Esophagus (tissue), 2 donors: ENCODE measurements around the gene NEUROG1. TPM values are rescaled to one million over a fixed set of nuclear protein-coding genes. Genes with fewer than 3 reads are reported as not detected.

Source experiments
- H3K27ac ChIP-seq, 2 donors: one replicate each; pipeline ENCODE4 v1.5.1; 2013; ENCODE audit warnings: low read depth in 2 of 2, mild to moderate bottlenecking in 2 of 2, inconsistent platforms in 1 of 2, low read length in 1 of 2, moderate library complexity in 1 of 2
- H3K27me3 ChIP-seq, 2 donors: one replicate each; pipeline ENCODE4 v1.6.1; 2013; ENCODE audit warnings: low read length in 2 of 2, control low read depth in 1 of 2, mild to moderate bottlenecking in 1 of 2; ENCODE audit not compliant: insufficient read depth in 2 of 2, control insufficient read depth in 1 of 2
- H3K36me3 ChIP-seq, 2 donors: one replicate each; pipeline ENCODE4 v1.6.1; 2013; ENCODE audit warnings: low read length in 1 of 2; ENCODE audit not compliant: control insufficient read depth in 2 of 2, insufficient read depth in 2 of 2
- H3K4me1 ChIP-seq, 2 donors: one replicate each; pipeline ENCODE4 v1.6.1; 2013; ENCODE audit warnings: low read length in 1 of 2; ENCODE audit not compliant: control insufficient read depth in 2 of 2, insufficient read depth in 2 of 2
- H3K4me3 ChIP-seq, 2 donors: one replicate each; pipeline ENCODE4 v1.5.1; 2013; ENCODE audit warnings: low read length in 2 of 2, mild to moderate bottlenecking in 2 of 2, low read depth in 1 of 2, moderate library complexity in 1 of 2
- H3K9me3 ChIP-seq, 2 donors: one replicate each; pipeline ENCODE4 v1.6.1; 2013; ENCODE audit warnings: mild to moderate bottlenecking in 2 of 2, low read depth in 1 of 2, low read length in 1 of 2, moderate library complexity in 1 of 2; ENCODE audit not compliant: control insufficient read depth in 2 of 2, insufficient read depth in 1 of 2
- WGBS, 2 donors: extraction: QIAGEN DNeasy Blood & Tissue Kit; methylation state at CpG; one replicate each; pipeline ENCODE4 v1.1.7; 2013; 5-methylcytosine and 5-hydroxymethylcytosine counted together
- polyA plus RNA-seq, 2 donors: library from polyadenylated mRNA; stranded (reverse); fragments of 200-250 nt; gene quantifications; one replicate each; pipeline ENCODE4 v1.2.3, GENCODE V29; 2013
- donor health status: healthy with polysubstance abuse.
- donor health status: Bipolar disorder and iron deficiency.

Gene NEUROG1
- polyA plus RNA-seq, 2 donors, result 0.02 TPM; not detected in 1

DNA sequence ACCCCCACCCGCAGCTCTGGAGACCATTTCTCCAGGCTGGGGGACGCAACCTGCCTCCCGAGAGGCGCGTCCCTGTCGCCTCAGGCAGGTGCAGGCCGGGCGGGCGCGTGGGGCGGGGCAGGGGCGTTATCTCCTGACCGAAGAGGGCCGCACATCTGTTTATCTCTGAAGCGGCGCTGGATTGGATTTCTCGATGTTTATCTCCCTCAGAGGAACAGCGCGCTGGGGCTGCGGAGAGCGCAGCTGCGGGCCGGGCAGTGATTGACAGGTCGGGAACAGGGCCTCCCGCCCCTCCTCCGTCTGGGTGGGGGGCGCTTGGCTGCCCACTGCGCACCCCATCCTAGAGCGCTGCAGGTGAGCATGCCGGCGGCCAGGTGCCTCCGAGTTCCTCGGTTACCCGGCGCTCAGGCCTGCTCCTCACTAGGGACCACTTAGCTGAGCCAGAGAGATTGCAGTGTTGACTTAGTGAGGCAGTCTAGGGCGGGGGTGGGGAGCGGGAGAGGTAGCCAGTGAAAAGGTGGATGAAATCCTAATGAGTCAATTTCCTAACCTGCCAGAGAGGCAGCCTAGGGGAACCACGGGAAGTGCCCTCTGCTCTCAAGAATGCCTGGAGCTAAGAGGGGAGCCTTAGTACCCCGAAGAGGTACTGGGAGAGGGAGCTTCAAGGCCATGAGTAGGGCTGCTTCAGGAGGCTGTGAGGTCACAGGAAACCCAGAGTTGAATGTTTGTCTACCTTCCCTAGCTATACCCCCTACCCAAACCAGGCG is 44.0 kb downstream of the NEUROG1 start:
- H3K27ac ChIP-seq, result peak overlapping the region in 1 of 2 donors; percentile 51
- no peaks in the 10 kb centered on the region for H3K9me3 ChIP-seq
- no peaks in the 10 kb centered on the region for H3K36me3 ChIP-seq
- H3K4me1 ChIP-seq, result peaks cover 0 to 31% of the 10 kb centered on the region in 2 donors
- WGBS, 2 donors, result 16 to 27% methylated on average over 40 of the region's 40 CpGs
- H3K4me3 ChIP-seq, result no peak overlapping the region
- H3K27me3 ChIP-seq, result no peaks in the 10 kb centered on the region

DNA sequence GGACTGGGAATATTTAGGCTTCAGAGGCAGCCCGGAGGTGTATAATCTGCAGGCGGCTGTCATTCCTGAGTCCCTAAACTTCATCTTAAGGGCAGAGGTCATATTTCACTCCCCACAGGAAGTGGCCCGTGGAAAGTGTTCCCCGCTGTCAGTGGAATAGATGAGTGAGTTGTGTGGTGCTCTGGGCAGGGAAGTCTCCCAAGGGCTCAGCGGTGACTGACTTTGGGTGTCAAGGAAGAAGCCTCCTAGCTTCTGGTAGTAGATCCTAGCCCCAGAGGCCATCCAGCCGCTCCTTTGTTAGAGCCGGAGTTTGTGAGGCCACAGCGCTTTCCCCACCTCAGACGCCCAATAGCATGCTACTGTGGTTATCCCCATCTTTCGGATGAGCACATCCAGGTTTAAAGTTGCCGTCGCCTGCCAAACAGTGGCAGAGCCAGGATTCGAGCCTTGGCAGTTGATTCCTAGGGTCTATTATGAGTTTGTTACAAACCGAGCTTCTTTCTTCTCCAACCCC is 44.7 kb downstream of the NEUROG1 start:
- Histone ChIP-seq H3K9me3 (no peaks in the 10 kb centered on the region), H3K27ac (no peak overlapping the region), H3K36me3 (no peaks in the 10 kb centered on the region), H3K27me3 (no peaks in the 10 kb centered on the region), H3K4me1 (peaks cover 0 to 29% of the 10 kb centered on the region in 2 donors), H3K4me3 (no peak overlapping the region)
- 39 to 56% methylated on average over 14 of the region's 14 CpGs for WGBS, 2 donors

DNA sequence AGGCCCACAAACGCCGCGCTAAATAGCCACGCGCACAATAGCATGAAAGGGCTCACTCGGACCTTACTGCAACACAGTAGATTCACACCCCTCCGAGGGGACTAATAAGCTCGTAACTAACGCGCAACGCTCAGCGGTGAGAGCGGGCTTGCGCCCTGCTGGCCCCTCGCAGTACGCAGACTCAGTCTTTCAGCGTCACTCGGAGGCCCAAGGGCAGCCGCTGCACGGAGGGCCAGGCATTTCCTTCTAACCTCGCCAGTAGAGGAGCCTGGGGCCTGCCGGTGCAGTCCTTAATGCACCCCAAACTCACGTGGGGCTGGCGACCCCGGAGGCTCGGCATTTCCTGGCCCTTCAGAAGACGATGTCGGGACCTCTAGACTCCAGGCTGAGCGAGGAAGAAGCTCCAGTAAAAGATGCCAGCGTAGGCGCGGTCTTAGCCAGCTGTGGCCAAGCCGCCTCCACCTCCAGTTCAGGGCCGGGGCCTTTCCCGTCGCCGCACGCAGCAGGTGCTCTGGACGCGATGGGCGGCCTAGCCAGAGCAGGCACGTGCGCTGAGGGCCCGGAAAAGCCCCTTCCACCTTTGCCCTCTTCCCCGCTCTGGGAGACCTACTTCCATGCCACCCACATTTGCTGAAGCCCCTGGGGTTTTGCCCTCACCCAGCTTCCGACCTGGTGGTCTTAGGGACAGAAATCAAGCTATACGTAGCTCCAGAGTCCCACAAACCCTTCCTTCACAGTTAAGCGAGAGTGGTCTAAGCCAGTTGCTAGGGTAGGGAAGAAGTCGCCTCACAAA is 45.3 kb downstream of the NEUROG1 start:
- H3K27me3 ChIP-seq, result no peaks in the 10 kb centered on the region
- WGBS, 2 donors, result 51 to 63% methylated on average over 49 of the region's 49 CpGs
- H3K9me3 ChIP-seq, result no peaks in the 10 kb centered on the region
- H3K27ac ChIP-seq, result no peak overlapping the region
- peaks cover 0 to 28% of the 10 kb centered on the region in 2 donors for H3K4me1 ChIP-seq
- no peak overlapping the region for H3K4me3 ChIP-seq
- no peaks in the 10 kb centered on the region for H3K36me3 ChIP-seq

DNA sequence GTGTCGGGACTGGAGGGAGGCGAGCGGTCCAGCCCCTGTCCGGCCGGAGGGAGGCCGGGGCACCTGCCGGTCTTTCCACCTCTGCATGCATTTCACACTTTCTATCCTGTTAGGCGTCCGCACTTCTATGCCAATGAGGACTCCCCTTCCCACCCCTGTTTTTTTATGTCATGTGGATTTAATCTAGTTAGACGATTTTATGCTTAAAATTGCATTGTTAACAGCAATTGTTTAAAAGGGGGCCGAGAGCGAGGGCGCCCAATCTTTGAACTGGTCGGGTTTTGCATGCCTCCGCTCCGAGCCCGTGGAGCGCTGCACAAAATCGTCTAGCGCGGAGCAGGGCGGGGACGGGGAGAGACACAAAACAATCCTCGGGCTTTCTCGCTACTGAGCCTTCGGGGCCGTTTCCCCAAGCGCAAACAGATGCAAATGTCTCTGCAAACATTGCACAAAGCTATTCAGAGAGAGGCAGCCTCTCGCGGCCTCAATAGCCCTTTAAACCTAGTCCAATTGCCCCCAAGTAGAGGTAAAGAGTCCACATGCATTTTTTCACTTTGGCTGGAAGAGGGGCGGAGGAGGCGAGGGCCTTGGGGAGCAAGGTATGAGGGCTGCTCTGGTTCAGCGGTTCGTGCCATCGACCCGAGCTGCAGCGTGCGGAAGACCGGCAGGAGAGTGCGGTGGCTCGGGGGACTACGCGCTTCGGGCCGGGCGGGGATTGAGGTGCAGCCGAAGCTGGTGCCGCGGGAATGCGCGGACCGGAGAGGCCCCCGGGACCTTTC is 46.1 kb downstream of the NEUROG1 start:
- no peaks in the 10 kb centered on the region for H3K27me3 ChIP-seq

DNA sequence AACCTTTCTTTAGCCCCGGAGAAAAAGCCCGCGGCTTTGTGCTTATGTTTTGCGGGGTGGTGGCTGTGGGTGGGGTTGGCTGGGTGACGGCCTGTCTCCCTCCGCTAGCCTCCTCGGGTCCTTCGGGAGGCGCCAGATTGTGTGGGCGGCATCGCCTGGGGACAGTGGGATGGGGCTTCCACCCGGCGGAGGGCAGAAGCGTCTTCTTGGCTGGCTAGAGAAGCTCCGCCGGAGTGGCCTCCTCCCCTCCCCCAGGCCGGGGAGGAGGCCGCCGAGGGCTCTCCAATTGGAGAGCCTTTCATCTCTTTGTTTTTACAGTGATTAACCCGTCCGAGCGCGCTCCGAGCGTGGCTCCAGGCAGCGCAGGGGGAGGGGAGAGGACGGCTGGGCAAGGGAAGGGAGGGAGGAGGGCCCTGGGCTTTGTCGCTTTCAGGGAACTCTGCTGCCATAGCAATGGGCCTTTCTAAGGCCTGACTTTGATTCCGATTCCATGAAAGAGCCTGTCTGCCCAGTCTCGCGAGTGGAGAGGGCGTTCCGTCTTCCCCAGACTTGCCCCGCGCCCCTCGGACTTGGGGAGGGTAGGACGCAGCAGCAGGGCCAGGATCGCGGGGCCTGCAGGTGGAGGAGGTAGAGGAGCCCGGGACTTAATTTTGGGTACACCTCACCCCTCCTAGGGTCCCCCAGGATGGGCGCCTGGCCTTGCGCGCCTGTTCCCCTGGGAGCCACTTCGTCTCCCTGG is 46.9 kb downstream of the NEUROG1 start:
- Histone ChIP-seq H3K36me3 (no peaks in the 10 kb centered on the region), H3K27me3 (no peaks in the 10 kb centered on the region), H3K4me3 (peak overlapping the region in 1 of 2 donors; percentile 41), H3K4me1 (peaks cover 0 to 19% of the 10 kb centered on the region in 2 donors), H3K9me3 (no peaks in the 10 kb centered on the region), H3K27ac (no peak overlapping the region)
- 3 to 7% methylated on average over 43 to 44 of the region's 44 CpGs for WGBS, 2 donors

More for the DNA sequence above, 46.1 kb downstream of the NEUROG1 start:
- WGBS, 2 donors, result 22 to 48% methylated on average over 53 of the region's 53 CpGs
- no peaks in the 10 kb centered on the region for H3K36me3 ChIP-seq
- peaks cover 0 to 25% of the 10 kb centered on the region in 2 donors for H3K4me1 ChIP-seq
- H3K4me3 ChIP-seq, result peak overlapping the region in 1 of 2 donors; percentile 17
- no peaks in the 10 kb centered on the region for H3K9me3 ChIP-seq
- H3K27ac ChIP-seq, result no peak overlapping the region

DNA sequence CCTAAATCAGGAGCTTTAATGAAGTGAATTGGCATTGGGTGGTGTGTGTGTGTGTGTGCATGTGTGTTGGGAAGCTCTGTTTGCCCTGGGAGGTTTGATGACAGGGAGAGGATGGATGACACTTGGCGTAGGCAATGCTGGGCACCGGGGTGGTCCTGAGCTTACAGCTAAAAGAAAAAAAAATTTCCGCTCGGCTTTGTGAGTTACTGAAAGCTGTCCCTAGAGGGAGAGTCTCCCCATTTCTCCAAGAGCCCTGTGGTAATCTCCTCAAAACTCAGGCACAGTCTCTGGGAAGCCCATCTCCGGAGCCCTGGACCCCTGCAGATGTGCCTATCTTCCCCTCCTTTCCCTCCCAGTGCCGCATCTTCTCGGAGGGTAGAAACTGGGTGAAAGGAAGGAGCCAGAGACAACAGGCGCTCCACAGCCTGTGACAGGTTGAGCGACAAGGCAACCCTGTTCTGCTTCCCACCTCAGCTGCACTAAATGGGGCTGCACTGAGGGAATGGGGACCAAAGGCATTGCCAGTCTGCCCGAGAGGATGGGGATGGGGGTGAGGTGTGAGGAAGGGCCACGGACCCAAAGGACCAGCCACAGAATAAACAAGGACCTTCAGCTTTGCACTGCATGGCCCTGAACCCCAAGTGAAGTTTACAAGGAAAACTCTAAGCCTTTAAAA is 47.8 kb downstream of the NEUROG1 start:
- WGBS, 2 donors, result 49 to 58% methylated on average over 11 of the region's 11 CpGs
- Histone ChIP-seq H3K4me3 (no peak overlapping the region), H3K27me3 (no peaks in the 10 kb centered on the region), H3K36me3 (no peaks in the 10 kb centered on the region), H3K27ac (no peak overlapping the region), H3K4me1 (peaks cover 0 to 13% of the 10 kb centered on the region in 2 donors), H3K9me3 (no peaks in the 10 kb centered on the region)

DNA sequence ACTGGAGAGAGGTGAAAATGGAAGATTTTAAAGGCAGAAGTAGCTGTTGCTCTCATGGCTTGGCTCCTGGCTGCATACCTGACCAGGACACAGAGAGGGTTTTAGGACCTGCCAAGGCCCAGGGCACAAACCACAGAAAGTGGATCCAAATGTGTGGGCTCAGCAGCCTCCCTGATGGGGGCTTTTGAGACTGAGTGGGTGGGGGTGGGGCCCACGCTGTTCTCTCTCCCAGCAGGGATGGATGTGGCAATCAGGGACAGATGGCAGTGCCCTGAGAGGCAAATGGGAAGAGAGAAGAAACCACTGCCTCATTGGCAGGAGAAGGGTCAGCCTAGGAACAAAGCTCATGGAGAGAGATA is 48.7 kb downstream of the NEUROG1 start:
- Histone ChIP-seq H3K27ac (no peak overlapping the region), H3K9me3 (no peaks in the 10 kb centered on the region), H3K36me3 (no peaks in the 10 kb centered on the region), H3K4me1 (peaks cover 0 to 7% of the 10 kb centered on the region in 2 donors), H3K27me3 (no peaks in the 10 kb centered on the region), H3K4me3 (no peak overlapping the region)
- WGBS, 2 donors, result 50 to 63% methylated on average over 1 of the region's 1 CpG

DNA sequence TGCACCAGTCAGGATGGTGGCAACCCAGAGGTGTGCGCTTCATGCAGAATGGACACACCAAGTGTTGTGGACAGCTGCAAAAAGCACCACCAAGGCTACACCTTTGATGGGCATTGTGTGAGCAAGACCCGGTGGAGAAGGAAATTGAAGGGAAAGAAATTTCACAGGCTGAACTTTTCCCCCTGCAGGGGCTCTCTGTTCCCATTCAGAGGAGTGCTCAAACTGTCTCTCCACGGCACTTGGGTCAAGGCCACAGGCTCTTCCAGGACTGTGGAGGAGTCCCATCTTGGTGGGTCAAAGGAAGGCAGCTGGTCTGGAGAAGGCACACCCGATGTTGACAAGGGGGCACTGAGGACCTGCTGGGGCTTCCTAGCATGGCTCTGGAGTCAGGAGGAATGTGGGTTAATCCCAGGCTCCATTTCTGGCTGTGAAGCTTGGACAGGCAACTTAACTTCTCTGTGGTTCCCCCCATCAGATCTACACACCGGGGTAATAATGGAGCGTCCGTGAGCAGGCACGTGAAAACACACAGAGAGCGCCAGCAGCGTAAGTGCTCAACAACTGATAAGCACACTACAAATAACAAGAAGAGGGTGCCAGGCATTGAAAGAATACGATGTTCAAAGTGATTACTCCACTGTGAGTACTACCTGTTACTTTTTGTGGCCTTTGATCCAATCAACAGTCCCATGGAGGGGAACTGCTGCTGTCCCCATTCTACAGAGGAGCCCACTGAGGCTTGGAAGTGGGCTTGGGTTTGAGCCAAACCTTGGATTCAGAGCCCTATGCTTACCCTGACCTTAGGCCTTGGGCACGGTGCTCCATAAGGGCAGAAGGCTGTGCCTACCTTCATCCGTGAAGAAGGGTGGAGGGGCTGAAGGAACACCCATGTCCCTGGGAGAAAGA is 49.4 kb downstream of the NEUROG1 start:
- no peaks in the 10 kb centered on the region for H3K36me3 ChIP-seq
- 82 to 88% methylated on average over 13 of the region's 13 CpGs for whole genome bisulfite sequencing, 2 donors
- peaks cover 0 to 2% of the 10 kb centered on the region in 2 donors for H3K4me1 ChIP-seq
- H3K27me3 ChIP-seq, result no peaks in the 10 kb centered on the region
- H3K9me3 ChIP-seq, result no peaks in the 10 kb centered on the region
- no peak overlapping the region for H3K27ac ChIP-seq
- H3K4me3 ChIP-seq, result no peak overlapping the region
